HG03060 (cell line): ENCODE data around the gene MACROH2A1.

Experiments used
- ATAC-seq: cut with Tn5 transposase; IDR thresholded peaks from one replicate; pipeline ENCODE4 v1.9.1; 2021; ENCODE audit warnings: low read depth, moderate number of reproducible peaks; ENCODE audit not compliant: unreplicated experiment

Gene MACROH2A1

GRCh38 chr5:135296900-135297816, 101.9 kb downstream of the MACROH2A1 start:
- ATAC-seq, result no peak

DNA sequence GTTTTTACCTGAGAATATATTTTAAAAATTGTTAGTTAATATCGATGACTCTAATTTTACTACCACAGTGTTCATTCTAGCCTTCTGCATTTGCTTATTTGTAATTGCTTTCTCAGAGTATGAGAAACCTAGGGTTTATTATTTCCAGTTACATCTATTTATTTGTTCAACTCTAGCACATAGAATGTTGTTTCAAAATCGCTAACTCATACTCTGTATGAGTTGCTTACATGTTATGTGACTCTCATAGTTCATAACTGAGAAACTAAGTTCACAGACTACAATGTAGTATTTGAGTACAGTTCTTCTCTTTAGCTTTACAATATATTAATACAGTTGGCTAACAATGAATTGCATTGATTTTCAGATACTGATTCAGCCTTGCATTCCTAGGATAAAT, 103.2 kb downstream of the MACROH2A1 start:
- ATAC-seq, result no peak

- no peak for ATAC-seq
These were observed 104.2 kb downstream of the MACROH2A1 start for GRCh38 chr5:135294793-135295192.

GRCh38 chr5:135289651-135290050, 109.4 kb downstream of the MACROH2A1 start:
- no peak for ATAC-seq

- no peak for ATAC-seq
These were observed 111.5 kb downstream of the MACROH2A1 start for GRCh38 chr5:135287551-135287950.
